Suprapubic skin (tissue), 4 donors: Measurements from ENCODE around the gene TRIL. TPM values are rescaled to one million over a fixed set of nuclear protein-coding genes. Genes with fewer than 3 reads are reported as not detected.

ENCODE experiments used
- DNase-seq, 2 donors: peaks; one replicate each; pipeline ENCODE4 v3.0.0-alpha.2; 2019; ENCODE audit warnings: low spot score in 2 of 2
- H3K27ac ChIP-seq: fragments of 200-600 bp; sonication (generic); one replicate; pipeline ENCODE4 v1.5.1; 2019
- H3K27me3 ChIP-seq: fragments of 200-600 bp; sonication (generic); one replicate; pipeline ENCODE4 v1.5.1; 2019
- H3K36me3 ChIP-seq: fragments of 200-600 bp; sonication (generic); one replicate; pipeline ENCODE4 v1.5.1; 2019
- H3K4me1 ChIP-seq: fragments of 200-600 bp; sonication (generic); one replicate; pipeline ENCODE4 v1.5.1; 2019
- H3K4me3 ChIP-seq: fragments of 200-600 bp; sonication (generic); one replicate; pipeline ENCODE4 v1.5.1; 2019; ENCODE audit warnings: mild to moderate bottlenecking
- H3K9me3 ChIP-seq: fragments of 200-600 bp; sonication (generic); one replicate; pipeline ENCODE4 v1.5.1; 2019
- CTCF ChIP-seq, 2 donors: fragments of 200-600 bp in 1 of 2; fragments of 450-650 bp in 1 of 2; sonication (generic) in 1 of 2; IDR thresholded peaks; one replicate each; pipeline ENCODE4 v1.5.1; 2016 to 2019; ENCODE audit warnings: antibody characterized with exemption in 2 of 2, mild to moderate bottlenecking in 1 of 2, moderate library complexity in 1 of 2
- EP300 ChIP-seq: sonication (generic); formaldehyde crosslinking; IDR thresholded peaks from one replicate; pipeline ENCODE4 v1.6.1; 2017; ENCODE audit warnings: antibody characterized with exemption
- POLR2A ChIP-seq, 2 donors: fragments of 450-650 bp; IDR thresholded peaks; one replicate each; pipeline ENCODE4 v1.6.1; 2017; ENCODE audit warnings: antibody characterized with exemption in 2 of 2, mild to moderate bottlenecking in 2 of 2, moderate library complexity in 2 of 2
- POLR2AphosphoS5 ChIP-seq, 3 donors: sonication (generic); formaldehyde crosslinking; IDR thresholded peaks; one replicate each; pipeline ENCODE4 v1.6.1; 2017; ENCODE audit warnings: antibody characterized with exemption in 3 of 3
- WGBS: methylation state at CpG from one replicate; pipeline ENCODE4 v1.1.5; 2018; 5-methylcytosine and 5-hydroxymethylcytosine counted together
- total RNA-seq, 4 donors: library from RNA; depleted of rRNA; stranded (reverse); fragments of >200 nt; gene quantifications; one replicate each; pipeline ENCODE4 v1.1.0, GENCODE V29; 2016

Gene TRIL
- total RNA-seq, 4 donors from 2014 or later: 1.4 to 6.0 (median 2.9) TPM

DNA sequence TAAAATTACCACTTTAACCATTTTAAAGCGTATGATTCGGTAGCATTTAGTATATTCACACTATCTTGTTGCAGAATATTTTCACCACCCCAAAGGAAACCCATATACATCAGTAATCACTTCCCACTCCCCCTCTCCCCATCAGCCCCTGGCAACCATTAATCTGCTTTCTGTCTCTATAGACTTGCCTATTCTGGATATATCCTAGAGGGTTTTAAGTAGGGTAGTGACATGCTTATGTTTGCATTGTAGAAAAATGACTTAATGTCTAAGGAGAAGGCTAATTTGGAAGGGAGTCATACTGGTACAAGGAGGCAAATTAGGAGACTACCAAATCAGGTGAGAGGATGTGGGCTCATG, 42.6 kb upstream of the TRIL start:
- Histone ChIP-seq H3K9me3 (no peaks in the 10 kb centered on the region), H3K36me3 (no peaks in the 10 kb centered on the region), H3K27me3 (no peaks in the 10 kb centered on the region), H3K4me1 (no peaks in the 10 kb centered on the region), H3K27ac (no peak overlapping the region), H3K4me3 (no peak overlapping the region)
- no peak for DNase-seq
- TF ChIP-seq CTCF (IDR thresholded peaks at IDR 0.05) (no peak), POLR2AphosphoS5 (IDR thresholded peaks at IDR 0.05) (no peak), POLR2A (IDR thresholded peaks at IDR 0.05) (no peak), EP300 (no peak)
- WGBS: 91% methylated on average over 2 of the region's 2 CpGs

DNA sequence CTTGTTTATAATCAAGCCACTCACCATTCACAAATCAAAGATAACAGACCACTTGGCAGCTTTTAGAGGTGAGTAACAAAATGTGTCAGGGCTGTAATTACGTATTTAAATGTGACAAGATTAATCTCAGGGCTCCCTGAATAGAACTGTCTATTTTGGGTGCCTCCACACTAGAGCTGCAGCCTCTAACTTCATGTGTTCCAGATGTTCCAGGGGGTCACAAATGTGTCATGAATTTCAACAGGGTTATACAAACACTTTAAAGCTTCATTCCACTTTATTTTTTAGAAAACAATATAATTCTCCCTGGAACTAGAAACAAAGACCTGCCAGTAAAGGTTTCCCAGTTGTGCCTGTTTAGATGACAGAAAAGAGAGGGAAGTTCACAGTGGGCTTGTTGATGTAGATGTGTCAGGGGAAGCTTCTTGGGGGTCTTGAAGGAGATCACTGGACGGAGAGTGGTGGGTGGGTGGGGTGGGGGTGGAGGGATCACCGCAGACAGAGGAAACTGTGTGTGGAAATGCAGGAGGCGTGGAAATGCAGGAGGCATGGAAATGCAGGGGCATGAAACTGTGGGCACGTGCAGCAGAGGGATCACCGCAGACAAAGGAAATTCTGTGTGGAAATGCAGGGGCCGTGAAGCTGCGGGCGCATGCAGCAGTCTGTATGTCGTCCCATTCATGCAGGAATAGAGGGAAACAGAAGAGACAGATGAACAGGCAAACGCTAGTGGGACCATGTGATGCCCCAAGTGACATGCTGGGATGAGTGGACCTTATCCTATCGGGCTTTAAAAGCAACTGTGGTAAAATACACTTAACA, 42.0 kb upstream of the TRIL start:
- DNase-seq: no peak

DNA sequence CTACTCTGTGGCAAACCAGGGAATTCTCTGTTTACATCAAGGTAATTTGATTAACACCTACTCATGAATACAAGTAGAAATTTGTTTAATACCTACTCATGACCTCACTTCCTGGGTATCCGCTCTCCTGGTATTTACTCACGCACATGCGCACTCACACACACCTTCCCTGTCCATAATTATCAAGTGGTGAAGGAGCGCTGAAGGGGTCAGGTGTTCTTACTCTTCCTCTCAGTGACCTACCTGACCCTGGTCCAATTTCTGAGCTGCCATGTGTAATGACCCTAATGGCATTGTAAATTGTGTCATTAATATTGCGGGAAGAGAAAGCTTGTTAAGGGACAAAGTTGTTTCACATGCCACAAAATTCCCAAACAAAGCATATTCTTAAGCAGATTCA, 41.3 kb upstream of the TRIL start:
- H3K27ac ChIP-seq: no peak overlapping the region
- TF ChIP-seq POLR2A (IDR thresholded peaks at IDR 0.05): no peak
- no peak for TF ChIP-seq CTCF (IDR thresholded peaks at IDR 0.05)
- no peak for TF ChIP-seq EP300
- no peak for TF ChIP-seq POLR2AphosphoS5 (IDR thresholded peaks at IDR 0.05)
- no peak for DNase-seq
- no peaks in the 10 kb centered on the region for H3K9me3 ChIP-seq
- no peaks in the 10 kb centered on the region for H3K36me3 ChIP-seq
- 94% methylated on average over 5 of the region's 5 CpGs for WGBS
- no peaks in the 10 kb centered on the region for H3K27me3 ChIP-seq
- H3K4me1 ChIP-seq: no peaks in the 10 kb centered on the region
- no peak overlapping the region for H3K4me3 ChIP-seq

More for the DNA sequence above, 42.0 kb upstream of the TRIL start:
- H3K9me3 ChIP-seq: no peaks in the 10 kb centered on the region
- H3K27ac ChIP-seq: no peak overlapping the region
- H3K4me1 ChIP-seq: no peaks in the 10 kb centered on the region
- H3K36me3 ChIP-seq: no peaks in the 10 kb centered on the region
- no peak overlapping the region for H3K4me3 ChIP-seq
- no peaks in the 10 kb centered on the region for H3K27me3 ChIP-seq
- no peak for TF ChIP-seq CTCF (IDR thresholded peaks at IDR 0.05)
- TF ChIP-seq POLR2A (IDR thresholded peaks at IDR 0.05): no peak
- TF ChIP-seq EP300: no peak
- no peak for TF ChIP-seq POLR2AphosphoS5 (IDR thresholded peaks at IDR 0.05)
- WGBS: 82% methylated on average over 12 of the region's 12 CpGs

GRCh38 chr7:28998105-28998504, 40.0 kb upstream of the TRIL start:
- Histone ChIP-seq H3K4me1 (no peaks in the 10 kb centered on the region), H3K4me3 (no peak overlapping the region), H3K27ac (no peak overlapping the region), H3K9me3 (no peaks in the 10 kb centered on the region), H3K27me3 (no peaks in the 10 kb centered on the region), H3K36me3 (no peaks in the 10 kb centered on the region)
- DNase-seq: no peak
- WGBS: 53% methylated on average over 4 of the region's 4 CpGs
- TF ChIP-seq CTCF (IDR thresholded peaks at IDR 0.05) (no peak), EP300 (no peak), POLR2AphosphoS5 (IDR thresholded peaks at IDR 0.05) (no peak), POLR2A (IDR thresholded peaks at IDR 0.05) (no peak)

GRCh38 chr7:28996836-28997235, 38.7 kb upstream of the TRIL start:
- H3K27ac ChIP-seq: no peak overlapping the region
- H3K9me3 ChIP-seq: no peaks in the 10 kb centered on the region
- no peaks in the 10 kb centered on the region for H3K36me3 ChIP-seq
- no peaks in the 10 kb centered on the region for H3K27me3 ChIP-seq
- TF ChIP-seq POLR2A (IDR thresholded peaks at IDR 0.05): no peak
- TF ChIP-seq POLR2AphosphoS5 (IDR thresholded peaks at IDR 0.05): no peak
- TF ChIP-seq CTCF (IDR thresholded peaks at IDR 0.05): no peak
- no peak for TF ChIP-seq EP300
- H3K4me1 ChIP-seq: no peaks in the 10 kb centered on the region
- no peak for DNase-seq
- no peak overlapping the region for H3K4me3 ChIP-seq
- 87% methylated on average over 6 of the region's 6 CpGs for WGBS
